DOHH2 (cell line): ENCODE measurements around the gene JCAD.

ENCODE experiments used
- EZH2phosphoT487 ChIP-seq: fragments of 200-600 bp; sonication (generic); IDR thresholded peaks from 2 replicates; pipeline ENCODE4 v1.6.1; 2017; ENCODE audit warnings: borderline replicate concordance, mild to moderate bottlenecking, antibody characterized with exemption, low read length, moderate library complexity, mixed read lengths
- TF ChIP-seq, protein P1 (sequence below): fragments of 200-600 bp; sonication (generic); IDR thresholded peaks from one replicate; pipeline ENCODE4 v1.5.1; 2014; ENCODE audit warnings: antibody characterized with exemption, mild to moderate bottlenecking, low read depth, low read length; ENCODE audit not compliant: poor library complexity, severe bottlenecking

DNA sequence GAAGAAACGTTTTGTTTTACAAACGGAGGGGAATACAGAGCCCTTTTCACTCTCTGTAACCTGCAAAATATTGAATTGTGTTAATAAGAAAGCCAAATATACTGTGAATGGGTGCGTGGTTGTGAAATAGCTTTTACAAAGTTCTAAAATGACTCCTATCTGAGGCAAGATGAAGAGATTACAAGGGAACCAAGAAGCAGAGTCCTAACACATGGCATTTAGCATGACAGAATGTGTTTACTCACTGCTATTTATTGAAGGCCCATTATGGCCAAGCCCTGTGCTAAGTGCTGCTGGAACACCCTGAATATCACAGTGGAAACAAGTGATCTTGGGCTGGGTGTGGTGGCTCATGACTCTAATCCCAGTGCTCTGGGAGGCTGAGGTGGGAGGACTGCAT is 12.9 kb downstream of the JCAD start:
- TF ChIP-seq, protein P1, sequence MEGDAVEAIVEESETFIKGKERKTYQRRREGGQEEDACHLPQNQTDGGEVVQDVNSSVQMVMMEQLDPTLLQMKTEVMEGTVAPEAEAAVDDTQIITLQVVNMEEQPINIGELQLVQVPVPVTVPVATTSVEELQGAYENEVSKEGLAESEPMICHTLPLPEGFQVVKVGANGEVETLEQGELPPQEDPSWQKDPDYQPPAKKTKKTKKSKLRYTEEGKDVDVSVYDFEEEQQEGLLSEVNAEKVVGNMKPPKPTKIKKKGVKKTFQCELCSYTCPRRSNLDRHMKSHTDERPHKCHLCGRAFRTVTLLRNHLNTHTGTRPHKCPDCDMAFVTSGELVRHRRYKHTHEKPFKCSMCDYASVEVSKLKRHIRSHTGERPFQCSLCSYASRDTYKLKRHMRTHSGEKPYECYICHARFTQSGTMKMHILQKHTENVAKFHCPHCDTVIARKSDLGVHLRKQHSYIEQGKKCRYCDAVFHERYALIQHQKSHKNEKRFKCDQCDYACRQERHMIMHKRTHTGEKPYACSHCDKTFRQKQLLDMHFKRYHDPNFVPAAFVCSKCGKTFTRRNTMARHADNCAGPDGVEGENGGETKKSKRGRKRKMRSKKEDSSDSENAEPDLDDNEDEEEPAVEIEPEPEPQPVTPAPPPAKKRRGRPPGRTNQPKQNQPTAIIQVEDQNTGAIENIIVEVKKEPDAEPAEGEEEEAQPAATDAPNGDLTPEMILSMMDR, result no peak
- no peak for TF ChIP-seq EZH2phosphoT487
